HT1080 (cell line): ENCODE data around the gene SRRM4. TPM values are rescaled to one million over a fixed set of nuclear protein-coding genes. Genes with fewer than 3 reads are reported as not detected.

Experiments
- DNase-seq: peaks from one replicate; pipeline ENCODE4 v3.0.0-alpha.2; 2015; ENCODE audit warnings: low read depth
- total RNA-seq: library from RNA; depleted of rRNA; stranded (reverse); fragments of >200 nt; shearing (Covaris generic); gene quantifications from 2 replicates; pipeline ENCODE4 v1.2.3, GENCODE V29; 2014

The SRRM4 gene
- total RNA-seq, 1 experiment from 2014 or later = not detected

- peak; percentile 18 for DNase-seq
These were observed 134.1 kb downstream of the SRRM4 start for GRCh38 chr12:119115296-119115905.

- DNase-seq = no peak
These were observed 136.6 kb downstream of the SRRM4 start for GRCh38 chr12:119117936-119118335.

GRCh38 chr12:119118625-119119024 is 137.3 kb downstream of the SRRM4 start:
- no peak for DNase-seq

- DNase-seq = no peak
These were observed 140.7 kb downstream of the SRRM4 start for GRCh38 chr12:119122047-119122446.

- no peak for DNase-seq
These were observed 141.4 kb downstream of the SRRM4 start for GRCh38 chr12:119122751-119123150.

GRCh38 chr12:119128527-119128926 is 147.2 kb downstream of the SRRM4 start:
- DNase-seq = no peak

GRCh38 chr12:119129827-119130434 is 148.6 kb downstream of the SRRM4 start:
- DNase-seq = no peak

- DNase-seq = no peak
These were observed 149.2 kb downstream of the SRRM4 start for GRCh38 chr12:119130523-119130922.

GRCh38 chr12:119134284-119135072 is 153.1 kb downstream of the SRRM4 start:
- no peak for DNase-seq

- no peak for DNase-seq
These were observed 155.6 kb downstream of the SRRM4 start for GRCh38 chr12:119136811-119137410.

- DNase-seq = no peak
These were observed 158.1 kb downstream of the SRRM4 start for GRCh38 chr12:119139448-119139847.

- DNase-seq = no peak
These were observed 164.0 kb downstream of the SRRM4 start for GRCh38 chr12:119145367-119145766.

- DNase-seq = peak; percentile 18
These were observed 166.6 kb downstream of the SRRM4 start for GRCh38 chr12:119147847-119148448.

- DNase-seq = no peak
These were observed 167.9 kb downstream of the SRRM4 start for GRCh38 chr12:119149270-119149669.

- DNase-seq = no peak
These were observed 170.2 kb downstream of the SRRM4 start for GRCh38 chr12:119151445-119152026.

GRCh38 chr12:119153477-119154434 is 172.4 kb downstream of the SRRM4 start:
- DNase-seq = peak; percentile 16

- DNase-seq = no peak
These were observed 173.1 kb downstream of the SRRM4 start for GRCh38 chr12:119154435-119154818.

- DNase-seq = peak; percentile 50
These were observed 175.2 kb downstream of the SRRM4 start for GRCh38 chr12:119156401-119157044.

GRCh38 chr12:119157528-119157927 is 176.2 kb downstream of the SRRM4 start:
- no peak for DNase-seq

GRCh38 chr12:119157978-119158377 is 176.6 kb downstream of the SRRM4 start:
- no peak for DNase-seq
